SK-N-SH treated with all-trans-retinoic acid at 6 μM for 48 hours (cell line): Measurements from ENCODE around the gene RYR1.

Source experiments
- ATAC-seq: fragments of 200-7000 bp; cut with Tn5 transposase; 3 replicates; pipeline ENCODE4 v1.9.1; 2020; ENCODE audit warnings: mild to moderate bottlenecking, moderate library complexity
- BACH2 ChIP-seq: fragments of 250-450 bp; sonication (Bioruptor Pico); IDR thresholded peaks from 2 replicates; pipeline ENCODE4 v1.9.0; 2021; ENCODE audit warnings: mild to moderate bottlenecking, borderline replicate concordance
- CSDC2 ChIP-seq: fragments of 250-450 bp; sonication (Bioruptor Pico); IDR thresholded peaks from 2 replicates; pipeline ENCODE4 v1.5.0; 2020; ENCODE audit warnings: mild to moderate bottlenecking, moderate library complexity
- CSRNP3 ChIP-seq: fragments of 250-450 bp; sonication (Bioruptor Pico); IDR thresholded peaks from 2 replicates; pipeline ENCODE4 v1.5.1; 2021; ENCODE audit warnings: mild to moderate bottlenecking, moderate library complexity
- GLIS3 ChIP-seq: fragments of 250-450 bp; sonication (Bioruptor Pico); IDR thresholded peaks from 2 replicates; pipeline ENCODE4 v1.5.0; 2020; ENCODE audit warnings: mild to moderate bottlenecking, moderate library complexity
- ISL1 ChIP-seq: fragments of 250-450 bp; sonication (Bioruptor Pico); IDR thresholded peaks from 2 replicates; pipeline ENCODE4 v2.1.2; 2022; ENCODE audit warnings: mild to moderate bottlenecking, moderate library complexity
- OSR1 ChIP-seq: fragments of 250-450 bp; sonication (Bioruptor Pico); IDR thresholded peaks from 2 replicates; pipeline ENCODE4 v1.8.0; 2022; ENCODE audit warnings: moderate library complexity, mild to moderate bottlenecking, inconsistent platforms
- PATZ1 ChIP-seq: fragments of 250-450 bp; sonication (Bioruptor Pico); IDR thresholded peaks from 2 replicates; pipeline ENCODE4 v1.8.0; 2020; ENCODE audit warnings: mild to moderate bottlenecking, moderate library complexity, borderline replicate concordance
- PPARA ChIP-seq: fragments of 250-450 bp; sonication (Bioruptor Pico); IDR thresholded peaks from 2 replicates; pipeline ENCODE4 v1.5.0; 2020; ENCODE audit warnings: mild to moderate bottlenecking, borderline replicate concordance
- RARB ChIP-seq: fragments of 250-450 bp; sonication (Bioruptor Pico); IDR thresholded peaks from 2 replicates; pipeline ENCODE4 v1.8.0; 2021; ENCODE audit warnings: mild to moderate bottlenecking, moderate library complexity
- SNAI2 ChIP-seq: fragments of 250-450 bp; sonication (Bioruptor Pico); IDR thresholded peaks from 2 replicates; pipeline ENCODE4 v1.5.0; 2020; ENCODE audit warnings: mild to moderate bottlenecking, moderate library complexity
- TCF4 ChIP-seq: fragments of 250-450 bp; sonication (Bioruptor Pico); IDR thresholded peaks from 2 replicates; pipeline ENCODE4 v1.8.0; 2021; ENCODE audit warnings: mild to moderate bottlenecking, moderate library complexity, borderline replicate concordance
- TSHZ2 ChIP-seq: fragments of 250-450 bp; sonication (Bioruptor Pico); IDR thresholded peaks from 2 replicates; pipeline ENCODE4 v1.5.0; 2020; ENCODE audit warnings: mild to moderate bottlenecking, moderate library complexity
- ZC3H10 ChIP-seq: fragments of 250-450 bp; sonication (Bioruptor Pico); IDR thresholded peaks from 2 replicates; pipeline ENCODE4 v1.5.1; 2021; ENCODE audit warnings: mild to moderate bottlenecking, moderate library complexity
- ZFP30 ChIP-seq: fragments of 450-650 bp; formaldehyde crosslinking; IDR thresholded peaks from 2 replicates; pipeline ENCODE4 v1.5.0; 2022; ENCODE audit warnings: mild to moderate bottlenecking, moderate library complexity
- ZNF565 ChIP-seq: fragments of 450-650 bp; formaldehyde crosslinking; conservative IDR thresholded peaks from 2 replicates; pipeline ENCODE4 v1.5.0; 2020; ENCODE audit warnings: low read depth, mild to moderate bottlenecking, moderate library complexity
- ZNF70 ChIP-seq: fragments of 450-650 bp; formaldehyde crosslinking; IDR thresholded peaks from 2 replicates; pipeline ENCODE4 v1.5.0; 2020; ENCODE audit warnings: mild to moderate bottlenecking, moderate library complexity
- TF ChIP-seq, protein P1 (sequence below): fragments of 250-450 bp; sonication (Bioruptor Pico); IDR thresholded peaks from 2 replicates; pipeline ENCODE4 v1.5.1; 2020; ENCODE audit warnings: low read depth, mild to moderate bottlenecking, moderate library complexity
- TF ChIP-seq, protein P2 (sequence below): fragments of 250-450 bp; sonication (Bioruptor Pico); IDR thresholded peaks from 2 replicates; pipeline ENCODE4 v1.8.0; 2021; ENCODE audit warnings: low read depth, mild to moderate bottlenecking, moderate library complexity, borderline replicate concordance

The RYR1 gene

DNA sequence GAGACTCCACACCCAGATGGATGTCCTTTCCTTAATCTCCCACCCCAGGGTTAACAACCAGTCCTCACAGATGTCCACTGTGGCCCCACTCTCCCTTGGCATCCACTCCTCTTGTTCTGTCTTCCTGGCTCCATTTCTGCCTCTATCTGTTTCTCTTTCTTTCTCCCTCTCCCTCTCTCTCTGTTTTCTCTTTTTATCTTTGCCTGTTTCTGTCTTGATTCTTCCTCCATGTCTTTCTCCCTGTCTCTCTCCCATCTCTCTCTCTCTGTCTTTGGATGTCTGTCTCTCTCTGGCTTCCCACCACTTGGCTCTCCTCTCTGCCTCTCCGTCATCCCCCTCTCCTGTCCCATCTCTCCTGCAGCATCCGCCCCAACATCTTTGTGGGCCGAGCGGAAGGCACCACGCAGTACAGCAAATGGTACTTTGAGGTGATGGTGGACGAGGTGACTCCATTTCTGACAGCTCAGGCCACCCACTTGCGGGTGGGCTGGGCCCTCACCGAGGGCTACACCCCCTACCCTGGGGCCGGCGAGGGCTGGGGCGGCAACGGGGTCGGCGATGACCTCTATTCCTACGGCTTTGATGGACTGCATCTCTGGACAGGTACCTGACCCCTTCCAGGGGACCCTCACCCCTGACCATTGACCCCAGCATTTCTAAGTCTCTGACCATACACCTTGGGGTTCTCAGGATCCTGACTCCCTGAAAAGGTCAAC lies 24.4 kb downstream of the RYR1 start:
- ATAC-seq: no peak
- TF ChIP-seq, protein P1, sequence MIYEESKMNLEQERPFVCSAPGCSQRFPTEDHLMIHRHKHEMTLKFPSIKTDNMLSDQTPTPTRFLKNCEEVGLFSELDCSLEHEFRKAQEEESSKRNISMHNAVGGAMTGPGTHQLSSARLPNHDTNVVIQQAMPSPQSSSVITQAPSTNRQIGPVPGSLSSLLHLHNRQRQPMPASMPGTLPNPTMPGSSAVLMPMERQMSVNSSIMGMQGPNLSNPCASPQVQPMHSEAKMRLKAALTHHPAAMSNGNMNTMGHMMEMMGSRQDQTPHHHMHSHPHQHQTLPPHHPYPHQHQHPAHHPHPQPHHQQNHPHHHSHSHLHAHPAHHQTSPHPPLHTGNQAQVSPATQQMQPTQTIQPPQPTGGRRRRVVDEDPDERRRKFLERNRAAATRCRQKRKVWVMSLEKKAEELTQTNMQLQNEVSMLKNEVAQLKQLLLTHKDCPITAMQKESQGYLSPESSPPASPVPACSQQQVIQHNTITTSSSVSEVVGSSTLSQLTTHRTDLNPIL (CRISPR knock-in tag): no peak
- TF ChIP-seq RARB (CRISPR knock-in tag) (no peak), CSRNP3 (CRISPR knock-in tag) (no peak), GLIS3 (CRISPR knock-in tag) (no peak)
- TF ChIP-seq, protein P2, sequence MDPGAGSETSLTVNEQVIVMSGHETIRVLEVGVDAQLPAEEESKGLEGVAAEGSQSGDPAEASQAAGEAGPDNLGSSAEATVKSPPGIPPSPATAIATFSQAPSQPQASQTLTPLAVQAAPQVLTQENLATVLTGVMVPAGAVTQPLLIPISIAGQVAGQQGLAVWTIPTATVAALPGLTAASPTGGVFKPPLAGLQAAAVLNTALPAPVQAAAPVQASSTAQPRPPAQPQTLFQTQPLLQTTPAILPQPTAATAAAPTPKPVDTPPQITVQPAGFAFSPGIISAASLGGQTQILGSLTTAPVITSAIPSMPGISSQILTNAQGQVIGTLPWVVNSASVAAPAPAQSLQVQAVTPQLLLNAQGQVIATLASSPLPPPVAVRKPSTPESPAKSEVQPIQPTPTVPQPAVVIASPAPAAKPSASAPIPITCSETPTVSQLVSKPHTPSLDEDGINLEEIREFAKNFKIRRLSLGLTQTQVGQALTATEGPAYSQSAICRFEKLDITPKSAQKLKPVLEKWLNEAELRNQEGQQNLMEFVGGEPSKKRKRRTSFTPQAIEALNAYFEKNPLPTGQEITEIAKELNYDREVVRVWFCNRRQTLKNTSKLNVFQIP (CRISPR knock-in tag): no peak

DNA sequence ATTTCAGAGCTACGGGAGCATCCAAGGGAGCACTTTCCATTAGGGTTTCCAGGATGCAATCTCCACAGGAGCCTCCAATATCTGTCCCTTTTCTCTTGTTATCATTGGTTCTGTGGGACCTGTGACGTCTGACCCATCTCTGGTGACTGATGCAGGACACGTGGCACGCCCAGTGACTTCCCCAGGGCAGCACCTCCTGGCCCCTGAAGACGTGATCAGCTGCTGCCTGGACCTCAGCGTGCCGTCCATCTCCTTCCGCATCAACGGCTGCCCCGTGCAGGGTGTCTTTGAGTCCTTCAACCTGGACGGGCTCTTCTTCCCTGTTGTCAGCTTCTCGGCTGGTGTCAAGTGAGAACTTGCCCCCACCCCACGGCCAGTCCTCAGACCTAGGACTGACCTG lies 25.5 kb downstream of the RYR1 start:
- TF ChIP-seq ZNF70 (CRISPR knock-in tag) (no peak), OSR1 (CRISPR knock-in tag) (no peak), ZC3H10 (no peak), ZNF565 (no peak), GLIS3 (CRISPR knock-in tag) (no peak), SNAI2 (CRISPR knock-in tag) (no peak), RARB (CRISPR knock-in tag) (no peak), CSDC2 (CRISPR knock-in tag) (no peak), PATZ1 (CRISPR knock-in tag) (no peak), TCF4 (no peak)
- no peak for ATAC-seq

DNA sequence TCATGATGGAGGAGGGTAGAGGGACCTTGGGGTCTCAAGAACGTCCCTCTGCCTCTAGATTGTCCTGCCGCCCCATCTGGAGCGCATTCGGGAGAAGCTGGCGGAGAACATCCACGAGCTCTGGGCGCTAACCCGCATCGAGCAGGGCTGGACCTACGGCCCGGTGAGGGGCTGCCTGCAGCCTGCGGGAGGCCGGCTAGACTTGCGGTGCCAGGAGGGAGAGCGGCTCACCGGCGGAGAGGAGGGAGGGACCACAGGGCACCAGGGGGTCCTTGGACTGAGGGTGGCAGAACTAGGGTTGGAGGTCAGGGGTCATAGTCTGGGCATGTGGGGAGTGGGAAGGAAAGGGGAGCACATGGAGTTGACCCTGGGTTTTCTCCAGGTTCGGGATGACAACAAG lies 29.9 kb downstream of the RYR1 start:
- no peak for ATAC-seq
- TF ChIP-seq RARB (CRISPR knock-in tag): no peak
- no peak for TF ChIP-seq ZFP30 (CRISPR knock-in tag)
- no peak for TF ChIP-seq BACH2 (CRISPR knock-in tag)
- TF ChIP-seq TSHZ2: no peak
- no peak for TF ChIP-seq ISL1
- no peak for TF ChIP-seq ZNF70 (CRISPR knock-in tag)
- no peak for TF ChIP-seq PPARA (CRISPR knock-in tag)
- TF ChIP-seq, protein P1 (CRISPR knock-in tag): no peak
